Breast epithelium (tissue), 3 donors: ENCODE data around the gene HCFC1R1.

Source experiments
- POLR2A ChIP-seq: fragments of 450-650 bp; IDR thresholded peaks from one replicate; pipeline ENCODE4 v1.6.1; 2016; ENCODE audit warnings: antibody characterized with exemption, mild to moderate bottlenecking, moderate library complexity
- TF ChIP-seq, protein P1 (sequence below), 3 donors: fragments of 450-650 bp; IDR thresholded peaks; one replicate each; pipeline ENCODE4 v1.5.1; 2016 to 2017; ENCODE audit warnings: antibody characterized with exemption in 3 of 3, mild to moderate bottlenecking in 3 of 3, moderate library complexity in 3 of 3

DNA sequence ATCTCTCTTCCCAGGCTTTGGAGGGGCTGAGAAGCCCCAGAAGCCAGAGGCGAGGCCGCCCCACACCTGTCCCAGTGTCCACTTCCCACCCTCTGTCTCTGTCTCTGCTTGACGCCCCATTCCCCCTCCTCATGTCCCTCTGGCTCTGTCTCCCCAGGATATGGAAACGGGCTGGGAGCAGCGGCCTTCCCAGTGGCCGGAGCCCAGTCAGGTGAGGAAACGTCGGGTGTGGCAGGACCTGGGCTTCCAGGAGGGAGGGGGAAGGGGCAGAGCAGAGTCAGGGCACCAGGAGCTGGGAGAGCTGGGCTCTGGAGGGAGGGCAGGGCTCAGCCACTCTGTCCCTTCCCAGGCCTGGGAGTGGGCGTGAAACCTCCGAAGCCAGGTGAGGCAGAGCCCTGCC lies 32.9 kb downstream of the HCFC1R1 start:
- TF ChIP-seq, protein P1, sequence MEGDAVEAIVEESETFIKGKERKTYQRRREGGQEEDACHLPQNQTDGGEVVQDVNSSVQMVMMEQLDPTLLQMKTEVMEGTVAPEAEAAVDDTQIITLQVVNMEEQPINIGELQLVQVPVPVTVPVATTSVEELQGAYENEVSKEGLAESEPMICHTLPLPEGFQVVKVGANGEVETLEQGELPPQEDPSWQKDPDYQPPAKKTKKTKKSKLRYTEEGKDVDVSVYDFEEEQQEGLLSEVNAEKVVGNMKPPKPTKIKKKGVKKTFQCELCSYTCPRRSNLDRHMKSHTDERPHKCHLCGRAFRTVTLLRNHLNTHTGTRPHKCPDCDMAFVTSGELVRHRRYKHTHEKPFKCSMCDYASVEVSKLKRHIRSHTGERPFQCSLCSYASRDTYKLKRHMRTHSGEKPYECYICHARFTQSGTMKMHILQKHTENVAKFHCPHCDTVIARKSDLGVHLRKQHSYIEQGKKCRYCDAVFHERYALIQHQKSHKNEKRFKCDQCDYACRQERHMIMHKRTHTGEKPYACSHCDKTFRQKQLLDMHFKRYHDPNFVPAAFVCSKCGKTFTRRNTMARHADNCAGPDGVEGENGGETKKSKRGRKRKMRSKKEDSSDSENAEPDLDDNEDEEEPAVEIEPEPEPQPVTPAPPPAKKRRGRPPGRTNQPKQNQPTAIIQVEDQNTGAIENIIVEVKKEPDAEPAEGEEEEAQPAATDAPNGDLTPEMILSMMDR (IDR thresholded peaks at IDR 0.05), result no peak
- no peak for TF ChIP-seq POLR2A
